Esophagus squamous epithelium (tissue), 5 donors: ENCODE data around the gene ADAMTSL2. TPM values are rescaled to one million over a fixed set of nuclear protein-coding genes. Genes with fewer than 3 reads are reported as not detected.

Experiments
- DNase-seq: peaks from one replicate; lab custom pipeline; 2025; lab: John Stamatoyannopoulos, UW
- H3K27ac ChIP-seq, 4 donors: fragments of 200-600 bp; sonication (generic); one replicate each; pipeline ENCODE4 v1.5.1; 2016 to 2019; ENCODE audit warnings: mild to moderate bottlenecking in 1 of 4
- H3K27me3 ChIP-seq, 4 donors: fragments of 200-600 bp; sonication (generic); 1 replicate in 3 of 4; 2 replicates in 1 of 4; pipeline versions ENCODE4 v1.5.1 to v1.6.0; 2017 to 2021; ENCODE audit warnings: antibody characterized with exemption in 1 of 4
- H3K36me3 ChIP-seq, 3 donors: fragments of 200-600 bp; sonication (generic); one replicate each; pipeline ENCODE4 v1.5.1; 2016 to 2019
- H3K4me1 ChIP-seq, 3 donors: fragments of 200-600 bp; sonication (generic); one replicate each; pipeline ENCODE4 v1.5.1; 2017 to 2019
- H3K4me3 ChIP-seq, 4 donors: fragments of 200-600 bp; sonication (generic); 1 replicate in 3 of 4; 2 replicates in 1 of 4; pipeline ENCODE4 v1.5.1; 2016 to 2019; ENCODE audit warnings: mild to moderate bottlenecking in 2 of 4, moderate library complexity in 1 of 4
- H3K9me3 ChIP-seq, 3 donors: fragments of 200-600 bp; sonication (generic); one replicate each; pipeline ENCODE4 v1.5.1; 2016 to 2019
- POLR2A ChIP-seq, 4 donors: fragments of 450-650 bp; IDR thresholded peaks; one replicate each; pipeline ENCODE4 v1.6.1; 2017; ENCODE audit warnings: antibody characterized with exemption in 4 of 4, mild to moderate bottlenecking in 4 of 4, moderate library complexity in 3 of 4
- WGBS, 2 donors: methylation state at CpG; one replicate each; pipeline ENCODE4 v1.1.5; 2018; 5-methylcytosine and 5-hydroxymethylcytosine counted together
- intact Hi-C: fragments of 100-400 bp; cut with DNase I; formaldehyde crosslinking; loops from one replicate; pipeline ENCODE4 v1.15.0; 2022
- total RNA-seq, 4 donors: library from RNA; depleted of rRNA; stranded (reverse); fragments of >200 nt; gene quantifications; one replicate each; pipeline ENCODE4 v1.1.0, GENCODE V29; 2016
- TF ChIP-seq, protein P1 (sequence below), 6 experiments: fragments of 450-650 bp in 4 of 6; fragments of 200-600 bp in 2 of 6; sonication (generic) in 2 of 6; IDR thresholded peaks; one replicate each; pipeline ENCODE4 v1.5.1; 2016 to 2019; ENCODE audit warnings: antibody characterized with exemption in 6 of 6, mild to moderate bottlenecking in 4 of 6, moderate library complexity in 4 of 6
- donor health status: DM: yes; HTN: yes; CAD: no.

The ADAMTSL2 gene
- total RNA-seq, 4 donors from 2014 or later = 1.1 to 2.1 (median 1.4) TPM

DNA sequence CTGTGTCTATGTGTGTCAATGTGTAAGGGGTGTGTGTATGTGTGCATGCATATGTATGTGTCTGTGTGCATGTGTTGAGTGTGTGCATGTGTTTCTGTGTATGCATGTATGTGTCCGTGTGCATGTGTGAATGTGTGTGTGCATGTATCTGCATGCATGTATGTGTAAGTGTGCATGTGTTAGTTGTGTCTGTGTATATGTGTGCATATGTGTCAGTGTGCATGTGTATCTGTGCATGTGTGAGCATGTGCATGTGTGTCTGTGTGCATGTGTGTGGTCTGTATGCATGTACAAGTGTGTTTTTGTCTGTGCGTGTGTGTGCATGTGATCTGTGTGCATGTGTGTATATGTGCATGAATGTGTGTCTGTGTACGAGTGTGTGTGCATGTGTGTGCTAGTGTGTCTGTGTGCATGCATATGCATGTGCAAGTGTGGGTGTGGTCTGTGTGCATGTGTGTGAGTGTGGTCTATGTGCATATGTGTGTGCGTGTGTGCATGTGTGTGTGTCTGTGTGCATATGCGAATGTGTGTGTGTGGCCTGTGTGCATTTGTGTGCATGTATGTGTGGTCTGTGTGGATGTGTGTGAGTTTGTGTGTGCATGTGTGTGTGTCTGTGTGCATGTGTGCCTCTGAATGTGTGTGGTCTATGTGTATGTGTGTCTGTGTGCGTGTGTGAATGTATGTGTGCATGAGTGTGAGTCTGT lies 65.1 kb downstream of the ADAMTSL2 start:
- H3K27me3 ChIP-seq = peaks cover 0 to 38% (median 0%) of the 10 kb centered on the region in 4 donors
- 88 to 93% methylated on average over 6 of the region's 6 CpGs for WGBS, 2 donors
- intact Hi-C loops = no loop called here

DNA sequence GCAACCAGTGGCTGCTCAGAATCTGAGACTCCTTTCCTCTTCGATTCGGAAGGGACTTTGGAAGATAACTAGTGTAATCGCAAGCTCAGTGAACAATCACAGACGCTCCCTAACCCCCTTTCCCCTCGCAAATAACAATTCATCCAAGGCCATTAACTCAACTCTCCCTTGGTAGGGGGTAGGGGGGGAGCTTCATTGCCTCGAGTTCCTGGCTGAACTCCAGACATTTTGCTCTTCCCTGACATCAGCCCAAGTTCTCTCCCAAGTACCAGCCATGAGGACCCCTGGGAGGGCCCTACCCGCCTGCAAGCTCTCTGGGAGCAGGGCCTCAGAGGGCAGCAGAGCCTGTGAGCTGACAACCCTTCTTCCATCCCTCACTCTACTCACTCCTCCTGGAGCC lies 66.2 kb downstream of the ADAMTSL2 start:
- no peak for DNase-seq
- intact Hi-C loops = no loop called here
- peaks cover 0 to 49% (median 0%) of the 10 kb centered on the region in 4 donors for H3K27me3 ChIP-seq
- no peak overlapping the region for H3K4me3 ChIP-seq
- no peaks in the 10 kb centered on the region for H3K36me3 ChIP-seq
- TF ChIP-seq, protein P1, sequence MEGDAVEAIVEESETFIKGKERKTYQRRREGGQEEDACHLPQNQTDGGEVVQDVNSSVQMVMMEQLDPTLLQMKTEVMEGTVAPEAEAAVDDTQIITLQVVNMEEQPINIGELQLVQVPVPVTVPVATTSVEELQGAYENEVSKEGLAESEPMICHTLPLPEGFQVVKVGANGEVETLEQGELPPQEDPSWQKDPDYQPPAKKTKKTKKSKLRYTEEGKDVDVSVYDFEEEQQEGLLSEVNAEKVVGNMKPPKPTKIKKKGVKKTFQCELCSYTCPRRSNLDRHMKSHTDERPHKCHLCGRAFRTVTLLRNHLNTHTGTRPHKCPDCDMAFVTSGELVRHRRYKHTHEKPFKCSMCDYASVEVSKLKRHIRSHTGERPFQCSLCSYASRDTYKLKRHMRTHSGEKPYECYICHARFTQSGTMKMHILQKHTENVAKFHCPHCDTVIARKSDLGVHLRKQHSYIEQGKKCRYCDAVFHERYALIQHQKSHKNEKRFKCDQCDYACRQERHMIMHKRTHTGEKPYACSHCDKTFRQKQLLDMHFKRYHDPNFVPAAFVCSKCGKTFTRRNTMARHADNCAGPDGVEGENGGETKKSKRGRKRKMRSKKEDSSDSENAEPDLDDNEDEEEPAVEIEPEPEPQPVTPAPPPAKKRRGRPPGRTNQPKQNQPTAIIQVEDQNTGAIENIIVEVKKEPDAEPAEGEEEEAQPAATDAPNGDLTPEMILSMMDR (IDR thresholded peaks at IDR 0.05) = no peak
- TF ChIP-seq POLR2A (IDR thresholded peaks at IDR 0.05) = no peak
- WGBS, 2 donors = 58 to 65% methylated on average over 6 to 7 of the region's 7 CpGs
- H3K27ac ChIP-seq = no peak overlapping the region
- H3K4me1 ChIP-seq = no peaks in the 10 kb centered on the region
- peaks cover 0 to 30% (median 24%) of the 10 kb centered on the region in 3 donors for H3K9me3 ChIP-seq

More for the DNA sequence above, 65.1 kb downstream of the ADAMTSL2 start:
- Histone ChIP-seq H3K36me3 (no peaks in the 10 kb centered on the region), H3K4me3 (no peak overlapping the region), H3K9me3 (peaks cover 0 to 30% (median 24%) of the 10 kb centered on the region in 3 donors), H3K27ac (no peak overlapping the region), H3K4me1 (no peaks in the 10 kb centered on the region)
- DNase-seq = no peak
- no peak for TF ChIP-seq POLR2A (IDR thresholded peaks at IDR 0.05)
- TF ChIP-seq, protein P1 (IDR thresholded peaks at IDR 0.05) = no peak

DNA sequence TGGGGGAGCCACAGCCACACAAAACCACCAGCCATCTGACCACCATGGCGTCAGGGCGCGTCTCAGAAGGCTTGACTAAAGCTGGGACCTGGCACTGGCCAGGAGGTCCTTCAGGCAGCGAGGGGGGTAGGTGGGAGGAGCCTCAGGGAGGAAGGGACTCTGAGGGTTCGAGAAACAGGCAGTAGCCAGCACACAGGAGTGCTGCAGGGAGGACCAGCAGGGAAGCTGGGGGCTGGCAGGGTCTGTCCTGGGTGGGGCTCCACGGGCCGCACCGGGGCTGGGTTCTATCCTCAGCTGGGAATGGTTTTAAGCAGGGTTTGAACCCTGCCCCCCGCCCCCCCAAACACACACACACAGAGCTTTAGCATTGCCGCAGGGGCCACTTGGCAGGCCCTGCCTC lies 67.2 kb downstream of the ADAMTSL2 start:
- Histone ChIP-seq H3K9me3 (peaks cover 0 to 24% (median 20%) of the 10 kb centered on the region in 3 donors), H3K27ac (no peak overlapping the region), H3K4me1 (no peaks in the 10 kb centered on the region), H3K4me3 (no peak overlapping the region), H3K36me3 (no peaks in the 10 kb centered on the region), H3K27me3 (peaks cover 0 to 59% (median 0%) of the 10 kb centered on the region in 4 donors)
- intact Hi-C loops = no loop called here
- 43 to 74% methylated on average over 2 to 5 of the region's 10 CpGs for WGBS, 2 donors
- TF ChIP-seq, protein P1 (IDR thresholded peaks at IDR 0.05) = no peak
- TF ChIP-seq POLR2A (IDR thresholded peaks at IDR 0.05) = no peak
- DNase-seq = no peak

DNA sequence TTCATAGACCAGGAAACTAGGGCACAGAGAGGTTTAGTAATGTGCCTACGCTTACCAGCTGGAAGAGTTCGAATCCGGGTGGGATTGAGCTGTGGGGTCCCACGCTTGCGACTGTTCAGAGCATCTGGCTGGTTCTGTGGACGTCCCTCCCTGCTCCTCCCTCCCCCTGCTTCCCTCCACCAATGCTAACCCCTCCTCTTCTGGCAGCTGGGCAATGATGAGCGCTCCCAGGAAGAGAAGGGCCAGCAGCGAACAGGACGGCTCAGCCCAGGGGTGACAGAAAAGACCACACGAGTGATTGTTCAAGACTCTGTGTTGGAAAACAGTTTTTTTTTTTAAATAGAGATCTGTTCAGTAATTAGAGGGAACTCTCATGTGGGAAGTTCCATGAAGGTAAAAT lies 67.8 kb downstream of the ADAMTSL2 start:
- Histone ChIP-seq H3K4me1 (no peaks in the 10 kb centered on the region), H3K27ac (no peak overlapping the region), H3K9me3 (peaks cover 0 to 18% (median 16%) of the 10 kb centered on the region in 3 donors), H3K27me3 (peaks cover 0 to 65% (median 0%) of the 10 kb centered on the region in 4 donors), H3K4me3 (no peak overlapping the region), H3K36me3 (no peaks in the 10 kb centered on the region)
- DNase-seq = no peak
- 46 to 52% methylated on average over 8 to 9 of the region's 10 CpGs for WGBS, 2 donors
- TF ChIP-seq, protein P1 (IDR thresholded peaks at IDR 0.05) = no peak
- TF ChIP-seq POLR2A (IDR thresholded peaks at IDR 0.05) = no peak
- intact Hi-C loops = no loop called here

DNA sequence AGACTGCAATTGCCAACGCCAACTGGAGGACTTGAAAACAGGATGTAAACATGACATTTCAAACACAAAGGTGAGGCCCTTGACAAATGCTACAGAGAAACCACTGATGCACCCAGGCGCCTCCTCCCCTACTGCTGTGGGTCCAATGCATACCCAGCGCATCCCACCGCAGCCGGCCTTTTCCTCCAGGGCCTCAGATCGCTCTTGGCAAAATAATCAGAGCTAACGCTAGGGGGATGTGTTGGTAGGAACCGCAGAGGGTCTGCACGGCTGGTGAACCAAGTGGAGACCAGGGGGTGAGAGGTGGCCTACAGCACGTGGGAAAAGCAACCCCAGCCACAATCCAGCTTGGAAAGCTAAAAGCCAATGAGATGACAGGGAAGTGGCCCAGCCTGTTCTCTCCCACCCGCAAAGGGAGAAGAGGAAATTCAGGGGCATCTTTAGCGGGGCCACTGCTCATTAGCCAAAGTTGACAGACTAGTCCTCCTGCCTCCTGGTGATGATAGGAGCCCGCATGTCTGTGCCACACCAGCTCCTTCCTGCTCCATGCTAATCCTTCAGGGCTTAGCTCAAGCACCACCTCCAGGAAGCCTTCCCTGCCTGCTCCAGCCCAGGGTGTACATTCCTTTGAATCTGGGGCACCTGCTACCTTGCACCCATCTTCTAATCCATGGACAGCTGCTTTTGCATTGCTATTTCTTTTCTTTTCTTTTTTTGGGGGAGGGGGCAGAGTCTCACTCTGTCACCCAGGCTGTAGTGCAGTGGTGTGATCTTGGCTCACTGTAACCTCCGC lies 68.8 kb downstream of the ADAMTSL2 start:
- Histone ChIP-seq H3K27ac (no peak overlapping the region), H3K36me3 (no peaks in the 10 kb centered on the region), H3K4me1 (no peaks in the 10 kb centered on the region), H3K4me3 (no peak overlapping the region), H3K9me3 (peaks cover 0 to 8% (median 6%) of the 10 kb centered on the region in 3 donors), H3K27me3 (peaks cover 0 to 75% (median 0%) of the 10 kb centered on the region in 4 donors)
- intact Hi-C loops = no loop called here
- WGBS, 2 donors = 37 to 52% methylated on average over 4 to 8 of the region's 14 CpGs
- TF ChIP-seq POLR2A (IDR thresholded peaks at IDR 0.05) = no peak
- TF ChIP-seq, protein P1 (IDR thresholded peaks at IDR 0.05) = no peak
- DNase-seq = no peak
